Stimulated activated CD4-positive, alpha-beta T cell treated with anti-CD3 and anti-CD28 coated beads, Interleukin-1b, Interleukin-23, amount 100 ng/mL, for 24 hours (primary cell): ENCODE measurements around the gene POTEG.
"Not testable (repeated sequence)": the region's sequence is repeated elsewhere in the genome, so short reads cannot be mapped to it uniquely, and the experiment has no call there.

Experiments used
- DNase-seq, 4 experiments: peaks; one replicate each; pipeline ENCODE4 v3.0.0-alpha.2; 2020; ENCODE audit warnings: low read depth in 4 of 4, low spot score in 1 of 4

POTEG gene

GRCh38 chr14:19434241-19434640, at the start of gene POTEG:
POTEG (minus strand) TSS chr14:19434341; CDS start chr14:19434289, 52 bp downstream.
- not testable (repeated sequence) for DNase-seq

- not testable (repeated sequence) for DNase-seq
Measured at GRCh38 chr14:19482093-19482492, 48.0 kb upstream of the POTEG start.

DNA sequence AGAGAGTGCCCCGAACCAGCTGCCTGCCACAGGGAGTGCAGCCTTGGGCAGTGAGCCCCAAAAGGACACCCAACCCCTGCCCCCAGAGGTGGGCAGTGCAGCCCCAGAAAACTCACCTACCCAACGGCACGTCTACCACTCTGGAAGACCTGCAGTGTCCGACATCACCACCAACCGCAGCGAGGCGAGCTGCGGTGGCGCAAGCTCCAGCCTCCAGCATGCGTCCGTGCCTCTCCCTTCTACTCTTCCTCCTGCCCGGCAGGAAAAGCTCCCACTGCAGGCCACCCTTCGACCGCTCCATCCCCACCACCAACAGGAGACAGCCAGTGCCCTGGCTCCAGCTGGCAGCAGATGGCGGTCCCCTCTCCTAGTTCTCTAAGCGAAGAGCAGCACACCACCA, 47.3 kb upstream of the POTEG start:
- DNase-seq = not testable (repeated sequence)

DNA sequence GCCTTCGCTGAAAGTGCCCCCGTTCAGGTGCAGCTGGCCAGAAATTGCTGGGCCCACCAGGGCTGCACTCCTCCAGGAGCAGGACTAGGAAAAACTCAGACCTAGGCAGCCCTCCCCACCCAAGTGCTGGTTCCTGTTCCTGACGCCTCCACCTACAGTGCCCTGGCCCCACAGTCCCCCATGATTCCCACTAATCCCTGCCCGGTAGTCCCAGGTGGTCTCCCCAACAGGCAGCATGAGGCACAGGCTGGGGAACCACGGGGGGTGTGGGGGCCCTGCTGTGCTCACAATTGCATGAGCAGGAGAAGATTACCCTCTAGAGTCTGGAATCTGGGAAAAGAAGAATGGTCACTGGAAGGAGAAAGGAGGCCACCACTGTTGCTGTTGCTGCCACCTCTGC, 46.4 kb upstream of the POTEG start:
- not testable (repeated sequence) for DNase-seq

DNA sequence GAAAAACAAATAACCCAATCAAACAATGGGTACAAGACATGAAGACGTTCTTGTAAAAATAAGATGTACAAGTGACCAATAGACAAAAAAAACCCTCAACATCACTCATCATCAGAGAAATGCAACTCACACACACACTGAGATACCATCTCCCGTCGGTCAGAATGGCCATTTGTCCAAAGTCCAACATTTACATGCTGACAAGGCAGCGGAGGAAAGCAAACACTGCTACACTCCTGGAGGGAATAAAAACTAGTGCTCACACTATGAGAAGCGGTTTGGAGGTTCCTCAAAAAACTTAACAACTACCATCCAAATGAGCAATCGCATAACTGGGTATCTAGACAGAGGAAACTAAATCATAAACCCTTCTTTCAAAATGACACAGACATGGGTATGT, 11.6 kb upstream of the POTEG start:
- DNase-seq = not testable (repeated sequence)

DNA sequence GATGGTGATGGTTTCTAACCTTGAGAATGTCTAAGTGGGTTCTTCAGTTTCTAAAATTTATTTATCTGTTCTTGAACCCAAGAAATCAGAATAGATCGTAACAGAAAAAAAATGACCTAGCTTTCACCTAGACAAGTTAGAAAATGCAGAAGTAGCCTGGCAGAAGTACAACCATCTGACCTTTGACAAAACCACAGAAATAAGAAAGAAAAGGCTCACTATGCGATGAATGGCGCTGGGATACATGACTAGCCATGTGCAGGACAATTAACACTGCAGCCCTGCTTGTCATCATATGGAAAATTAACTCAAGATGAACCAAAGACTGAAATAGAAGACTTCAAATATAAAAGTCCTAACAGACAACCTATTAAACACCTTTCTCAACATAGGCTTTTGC, 5.7 kb upstream of the POTEG start:
- DNase-seq = not testable (repeated sequence)

- DNase-seq = not testable (repeated sequence)
Measured at GRCh38 chr14:19439219-19439618, 5.1 kb upstream of the POTEG start.

GRCh38 chr14:19437126-19437443, 2.9 kb upstream of the POTEG start:
- not testable (repeated sequence) for DNase-seq

DNA sequence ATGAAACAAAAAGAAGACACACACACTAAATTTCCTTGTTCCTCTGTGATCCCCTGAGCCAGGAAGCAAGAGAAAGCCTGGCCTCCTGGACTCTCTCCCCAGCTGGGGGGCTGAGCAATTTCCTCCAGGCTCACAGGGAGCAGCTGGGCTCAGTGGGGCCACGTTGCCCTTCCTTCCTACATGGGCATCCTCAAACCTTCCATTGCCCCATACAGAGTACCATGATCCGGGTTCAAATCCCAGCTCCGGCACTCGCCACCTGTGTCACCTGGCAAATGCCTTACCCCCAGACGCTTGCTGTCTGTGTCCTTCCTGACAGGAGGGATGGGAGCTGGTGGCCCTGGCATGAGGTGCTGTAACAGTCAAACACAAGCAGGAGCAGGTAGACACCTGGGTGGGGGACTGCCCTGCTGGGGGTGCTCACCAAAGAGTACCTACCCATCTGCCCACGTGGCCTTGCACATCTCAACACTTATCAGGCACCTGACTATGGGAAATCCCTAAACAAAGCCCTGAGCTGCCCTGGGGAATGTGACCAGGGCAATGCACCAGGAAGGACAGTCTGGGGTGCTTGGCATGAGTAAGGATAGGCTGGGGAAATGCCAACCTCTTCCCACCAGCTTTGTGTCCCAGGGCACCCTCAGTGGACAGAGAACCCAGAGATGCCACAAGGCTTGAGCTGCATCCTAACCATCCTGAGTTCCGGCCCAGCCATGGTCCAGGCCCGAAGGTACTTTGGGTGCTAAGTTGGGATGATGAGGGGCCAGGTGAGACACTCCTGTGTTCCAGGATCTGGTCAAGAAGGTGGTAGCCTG, 2.4 kb upstream of the POTEG start:
- not testable (repeated sequence) for DNase-seq

DNA sequence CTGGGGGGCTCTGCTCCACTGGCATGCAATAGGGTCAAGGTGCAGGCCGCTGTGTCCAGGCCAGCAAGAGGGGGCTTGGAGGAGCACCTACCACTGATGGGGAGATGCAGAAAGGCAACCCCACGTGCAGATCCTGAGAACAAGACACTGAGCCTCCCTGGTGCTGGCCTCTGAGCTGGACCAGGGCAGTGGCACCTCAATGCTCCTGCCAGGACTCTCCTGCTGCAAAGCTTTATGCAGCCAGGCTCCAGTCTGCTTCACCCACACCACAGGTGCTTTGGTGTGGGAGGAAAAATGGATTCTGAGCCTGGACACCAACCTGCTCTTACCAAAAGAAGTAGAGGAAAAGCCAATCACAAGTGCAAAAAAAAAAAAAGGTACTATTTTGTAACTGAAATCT, 1.7 kb upstream of the POTEG start:
- not testable (repeated sequence) for DNase-seq

- DNase-seq = not testable (repeated sequence)
Measured at GRCh38 chr14:19434891-19435290, 750 bp upstream of the POTEG start.

DNA sequence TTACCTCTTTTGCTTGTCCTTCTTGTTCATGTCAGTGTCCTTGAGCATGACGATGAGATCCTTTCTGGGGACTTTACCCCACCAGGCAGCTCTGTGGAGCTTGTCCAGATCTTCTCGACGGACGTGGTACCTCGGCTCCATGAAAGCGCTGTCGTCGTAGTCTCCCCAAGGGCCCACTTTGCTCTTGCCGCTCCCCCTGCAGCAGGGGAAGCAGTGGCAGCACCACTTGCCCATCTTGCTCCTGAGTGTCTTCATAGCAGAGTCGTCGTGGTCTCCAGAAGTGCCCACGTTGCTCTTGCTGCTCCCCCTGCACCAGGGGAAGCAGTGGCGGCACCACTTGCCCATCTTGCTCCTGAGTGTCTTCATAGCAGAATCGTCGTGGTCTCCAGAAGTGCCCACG, 376 bp downstream of the POTEG start:
- not testable (repeated sequence) for DNase-seq

DNA sequence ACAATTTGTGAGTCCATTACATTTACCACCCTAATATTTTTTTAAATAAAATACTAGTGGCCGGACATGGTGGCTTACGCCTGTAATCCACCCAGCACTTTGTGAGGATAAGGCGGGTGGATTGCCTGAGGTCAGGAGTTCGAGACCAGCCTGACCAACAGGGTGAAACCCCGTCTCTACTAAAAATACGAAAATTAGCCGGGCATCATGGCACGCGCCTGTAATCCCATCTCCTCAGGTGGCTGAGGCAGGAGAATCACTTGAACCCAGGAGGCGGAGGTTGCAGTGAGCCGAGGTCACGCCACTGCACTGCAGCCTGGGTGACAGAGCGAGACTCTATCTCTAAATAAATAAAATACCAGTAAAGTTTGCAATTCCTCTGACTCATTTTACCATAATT, 25.6 kb downstream of the POTEG start:
- DNase-seq = not testable (repeated sequence)

DNA sequence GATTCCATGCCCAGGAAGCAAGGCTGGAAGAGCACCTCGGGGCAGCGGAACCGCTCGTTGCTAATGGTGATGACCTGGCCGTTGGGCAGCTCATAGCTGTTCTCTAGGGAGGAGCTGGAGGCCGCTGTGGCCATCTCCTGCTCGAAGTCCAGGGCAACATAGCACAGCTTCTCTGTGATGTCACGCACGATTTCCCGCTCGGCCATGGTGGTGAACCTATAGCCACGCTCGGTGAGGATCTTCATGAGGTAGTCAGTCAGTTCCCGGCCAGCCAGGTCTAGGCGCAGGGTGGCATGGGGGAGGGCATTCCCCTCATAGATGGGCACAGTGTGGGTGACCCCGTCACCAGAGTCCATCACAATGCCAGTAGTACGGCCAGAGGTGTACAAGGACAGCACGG, 32.0 kb downstream of the POTEG start:
- DNase-seq = not testable (repeated sequence)

- DNase-seq = not testable (repeated sequence)
Measured at GRCh38 chr14:19394727-19395126, 39.4 kb downstream of the POTEG start.

- DNase-seq = not testable (repeated sequence)
Measured at GRCh38 chr14:19390230-19390629, 43.9 kb downstream of the POTEG start.

DNA sequence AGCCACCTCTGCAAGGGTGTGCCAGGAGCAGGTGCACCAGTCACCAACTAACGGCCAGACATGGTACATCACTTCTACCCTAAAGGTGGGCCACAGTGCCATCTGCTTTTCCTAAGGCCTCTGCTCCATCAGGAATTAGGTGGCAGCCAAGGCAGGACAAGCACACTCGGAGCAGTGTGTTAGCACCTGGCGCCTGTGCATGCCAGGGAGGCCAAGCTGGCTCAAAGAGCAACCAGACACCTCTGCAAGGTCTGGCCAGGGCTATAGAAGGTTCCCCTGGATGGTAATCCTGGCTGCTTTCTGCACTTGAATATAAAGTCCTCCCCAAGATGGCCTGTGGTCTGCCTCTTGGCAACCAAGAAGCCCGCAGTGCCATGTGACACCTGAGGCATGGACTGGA, 45.4 kb downstream of the POTEG start:
- not testable (repeated sequence) for DNase-seq

DNA sequence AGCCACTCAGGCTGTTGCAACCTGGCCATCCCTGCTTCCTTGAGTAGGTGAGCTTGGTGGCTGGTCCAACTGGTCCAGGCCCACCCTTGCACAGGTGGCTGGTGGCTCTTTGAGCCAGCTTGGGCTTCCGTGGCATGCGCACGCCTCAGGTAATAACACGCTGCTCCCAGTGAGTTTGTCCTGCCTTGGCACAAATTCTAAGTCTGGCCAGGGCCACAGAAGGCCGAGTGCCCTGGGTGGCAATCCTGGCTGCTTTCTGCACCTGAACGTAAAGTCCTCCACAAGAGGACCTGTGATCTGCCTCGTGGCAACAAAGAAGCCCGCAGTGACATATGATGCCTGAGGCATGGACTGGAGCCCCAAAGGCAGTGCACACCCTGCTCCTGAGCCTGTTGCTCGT, 47.1 kb downstream of the POTEG start:
- not testable (repeated sequence) for DNase-seq

DNA sequence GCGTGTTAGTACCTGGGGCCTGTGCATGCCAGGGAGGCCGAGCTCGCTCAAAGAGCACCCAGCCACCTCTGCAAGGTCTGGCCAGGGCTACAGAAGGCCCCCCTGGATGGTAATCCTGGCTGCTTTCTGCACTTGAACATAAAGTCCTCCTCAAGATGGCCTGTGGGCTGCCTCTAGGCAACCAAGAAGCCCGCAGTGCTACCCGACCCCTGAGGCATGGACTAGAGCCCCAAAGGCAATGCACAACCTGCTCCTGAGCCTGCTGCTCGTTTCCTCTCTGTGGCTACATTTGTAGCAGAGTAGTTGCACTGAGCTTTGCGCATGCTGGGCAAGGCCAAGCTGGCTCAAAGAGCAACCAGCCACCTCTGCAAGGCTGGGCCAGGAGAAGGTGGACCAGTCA, 47.8 kb downstream of the POTEG start:
- DNase-seq = not testable (repeated sequence)

- not testable (repeated sequence) for DNase-seq
Measured at GRCh38 chr14:19384088-19384781, 49.9 kb downstream of the POTEG start.

DNA sequence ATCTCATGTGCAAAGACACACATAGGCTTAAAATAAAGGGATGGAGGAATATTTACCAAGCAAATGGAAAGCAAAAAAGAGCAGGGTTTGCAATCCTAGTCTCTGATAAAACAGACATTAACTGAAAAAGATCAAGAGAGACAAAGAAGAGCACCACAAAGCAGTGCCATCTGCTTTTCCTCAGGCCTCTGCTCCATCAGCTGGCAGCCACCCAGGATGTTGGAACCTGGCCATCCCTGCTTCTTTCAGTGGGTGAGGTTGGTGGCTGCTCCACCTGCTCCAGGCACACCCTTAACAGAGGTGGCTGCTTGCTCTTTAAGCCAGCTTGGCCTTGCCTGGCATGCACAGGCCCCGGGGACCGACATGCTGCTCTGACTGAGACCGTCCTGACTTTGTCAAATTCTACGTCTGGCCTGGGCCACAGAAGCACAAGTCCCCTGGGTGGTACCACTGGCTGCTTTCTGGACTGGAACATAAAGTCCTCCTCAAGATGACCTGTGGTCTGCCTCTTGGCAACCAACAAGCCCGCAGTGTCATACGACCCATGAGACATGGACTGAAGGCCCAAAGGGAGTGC, 51.0 kb downstream of the POTEG start:
- DNase-seq = not testable (repeated sequence)

GRCh38 chr14:19380137-19380536, 54.0 kb downstream of the POTEG start:
- not testable (repeated sequence) for DNase-seq
